GM19372 (cell line): ENCODE results near the gene POLN.

Source experiments
- ATAC-seq: cut with Tn5 transposase; IDR thresholded peaks from one replicate; pipeline ENCODE4 v1.9.1; 2021; ENCODE audit warnings: mild to moderate bottlenecking, low read depth, moderate library complexity; ENCODE audit not compliant: unreplicated experiment

POLN gene

GRCh38 chr4:2073808-2074481 is 168.0 kb downstream of the POLN start:
- no peak for ATAC-seq

- no peak for ATAC-seq
Observed at GRCh38 chr4:2072971-2073807, 168.7 kb downstream of the POLN start.

GRCh38 chr4:2071912-2072867 is 169.7 kb downstream of the POLN start:
- no peak for ATAC-seq

GRCh38 chr4:2071252-2071911 is 170.5 kb downstream of the POLN start:
- no peak for ATAC-seq

GRCh38 chr4:2070421-2071251 is 171.3 kb downstream of the POLN start:
- ATAC-seq: no peak

GRCh38 chr4:2069986-2070385 is 171.9 kb downstream of the POLN start:
- ATAC-seq: no peak

- ATAC-seq: no peak
Observed at GRCh38 chr4:2069161-2069971, 172.6 kb downstream of the POLN start.

GRCh38 chr4:2068566-2068965 is 173.4 kb downstream of the POLN start:
- no peak for ATAC-seq

- no peak for ATAC-seq
Observed at GRCh38 chr4:2068198-2068470, 173.8 kb downstream of the POLN start.

GRCh38 chr4:2067446-2068197 is 174.3 kb downstream of the POLN start:
- no peak for ATAC-seq

- no peak for ATAC-seq
Observed at GRCh38 chr4:2066571-2067445, 175.1 kb downstream of the POLN start.

GRCh38 chr4:2066011-2066551 is 175.8 kb downstream of the POLN start:
- ATAC-seq: no peak

GRCh38 chr4:2065106-2065930 is 176.6 kb downstream of the POLN start:
- ATAC-seq: no peak

GRCh38 chr4:2064276-2064991 is 177.5 kb downstream of the POLN start:
- no peak for ATAC-seq

GRCh38 chr4:2063557-2064275 is 178.2 kb downstream of the POLN start:
- ATAC-seq: no peak
